ENCODE results near the gene CLTB.

DNA sequence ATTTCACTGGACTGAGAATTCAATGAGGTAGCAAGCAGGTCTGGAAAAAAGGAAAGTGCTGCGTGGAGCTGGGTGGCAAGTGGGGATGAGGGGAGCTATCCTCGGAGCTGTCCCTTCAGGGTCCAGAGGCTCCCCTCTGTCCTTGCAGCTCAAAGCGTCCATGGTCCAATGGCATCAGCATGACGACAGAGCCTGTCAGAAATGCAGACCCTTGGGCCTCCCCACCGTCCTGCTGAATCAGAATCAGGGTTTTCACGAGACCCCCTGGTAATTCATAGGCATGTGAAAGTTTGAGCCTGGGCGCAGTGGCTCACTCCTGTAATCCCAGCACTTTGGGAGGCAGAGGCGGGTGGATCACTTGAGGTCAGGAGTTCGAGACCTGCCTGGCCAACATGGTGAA is 22.2 kb downstream of the CLTB start:
- no peak for TF ChIP-seq POLR2A (IDR thresholded peaks at IDR 0.05; ENCODE audit: low read depth, low read length)
- TF ChIP-seq TAF1 (IDR thresholded peaks at IDR 0.05; ENCODE audit: borderline replicate concordance, low read depth, low read length): no peak

Measured in GM12892 (cell line).